Liver (tissue), 3 donors: ENCODE results near the gene ITGBL1.

Source experiments
- CTCF ChIP-seq: fragments of 150-350 bp; IDR thresholded peaks from 2 replicates; pipeline ENCODE4 v1.5.1; 2017; ENCODE audit warnings: improper control_type of control experiment, low read depth, low read length; ENCODE audit not compliant: missing input control
- EGR1 ChIP-seq, 2 donors: IDR thresholded peaks; 2 replicates each; pipeline ENCODE4 v1.6.1; 2016 to 2018; ENCODE audit warnings: antibody characterized with exemption in 2 of 2, low read depth in 2 of 2
- HNF4A ChIP-seq, 2 donors: conservative IDR thresholded peaks; 2 replicates each; pipeline ENCODE4 v1.6.1; 2016; ENCODE audit warnings: antibody characterized with exemption in 2 of 2, mild to moderate bottlenecking in 2 of 2
- JUND ChIP-seq, 2 donors: IDR thresholded peaks; 2 replicates each; pipeline ENCODE4 v1.6.1; 2016; ENCODE audit warnings: antibody characterized with exemption in 2 of 2
- MAX ChIP-seq: IDR thresholded peaks from 2 replicates; pipeline ENCODE4 v1.6.1; 2016; ENCODE audit warnings: antibody characterized with exemption
- RAD21 ChIP-seq, 2 donors: IDR thresholded peaks; 2 replicates each; pipeline ENCODE4 v1.6.1; 2016; ENCODE audit warnings: antibody characterized with exemption in 2 of 2, mild to moderate bottlenecking in 2 of 2
- REST ChIP-seq: IDR thresholded peaks from 2 replicates; pipeline ENCODE4 v1.6.1; 2016; ENCODE audit warnings: antibody characterized with exemption, mild to moderate bottlenecking
- RXRA ChIP-seq, 2 donors: IDR thresholded peaks; 2 replicates each; pipeline ENCODE4 v1.6.1; 2017 to 2018; ENCODE audit warnings: antibody characterized with exemption in 2 of 2, mild to moderate bottlenecking in 1 of 2
- SP1 ChIP-seq: IDR thresholded peaks from 2 replicates; pipeline ENCODE4 v1.6.1; 2018; ENCODE audit warnings: antibody characterized with exemption, mild to moderate bottlenecking
- TAF1 ChIP-seq: conservative IDR thresholded peaks from 2 replicates; pipeline ENCODE4 v1.6.1; 2016; ENCODE audit warnings: antibody characterized with exemption, mild to moderate bottlenecking
- YY1 ChIP-seq: IDR thresholded peaks from 2 replicates; pipeline ENCODE4 v1.6.1; 2016; ENCODE audit warnings: antibody characterized with exemption, mild to moderate bottlenecking
- donor health status: healthy.
- donor health status: healthy.

GRCh38 chr13:101575581-101575980, 123.1 kb downstream of the ITGBL1 start:
- no peak for TF ChIP-seq CTCF
- no peak for TF ChIP-seq TAF1
- no peak for TF ChIP-seq HNF4A (conservative IDR thresholded peaks at IDR 0.05)
- no peak for TF ChIP-seq YY1
- no peak for TF ChIP-seq RAD21 (IDR thresholded peaks at IDR 0.05)
- no peak for TF ChIP-seq JUND (IDR thresholded peaks at IDR 0.05)
- TF ChIP-seq EGR1 (IDR thresholded peaks at IDR 0.05; ENCODE audit: low read depth in 2 of 2) = no peak
- TF ChIP-seq RXRA (IDR thresholded peaks at IDR 0.05) = no peak
- no peak for TF ChIP-seq SP1
- no peak for TF ChIP-seq MAX
- no peak for TF ChIP-seq REST
